GM21381 (cell line): ENCODE measurements around the gene ARL2BP.

Experiments used
- ATAC-seq: cut with Tn5 transposase; IDR thresholded peaks from one replicate; pipeline ENCODE4 v1.9.1; 2021; ENCODE audit warnings: mild to moderate bottlenecking, moderate library complexity; ENCODE audit not compliant: unreplicated experiment

ARL2BP gene

GRCh38 chr16:57282510-57283213 is 37.6 kb downstream of the ARL2BP start:
- ATAC-seq = no peak

GRCh38 chr16:57283214-57283958 is 38.3 kb downstream of the ARL2BP start:
- no peak for ATAC-seq

GRCh38 chr16:57283959-57284208 is 38.8 kb downstream of the ARL2BP start:
- no peak for ATAC-seq

GRCh38 chr16:57284209-57284951 is 39.3 kb downstream of the ARL2BP start, which contains the start of gene PLLP:
Gene PLLP, minus strand, starts transcription at chr16:57284672. Its CDS starts 132 bp downstream, at chr16:57284540.
- no peak for ATAC-seq

- no peak for ATAC-seq
Observed at GRCh38 chr16:57284952-57285363, 39.9 kb downstream of the ARL2BP start.

- no peak for ATAC-seq
Observed at GRCh38 chr16:57285379-57285778, 40.3 kb downstream of the ARL2BP start.

- no peak for ATAC-seq
Observed at GRCh38 chr16:57289391-57290257, 44.6 kb downstream of the ARL2BP start.

- no peak for ATAC-seq
Observed at GRCh38 chr16:57297856-57298255, 52.8 kb downstream of the ARL2BP start.

- peak; percentile 15 for ATAC-seq
Observed at GRCh38 chr16:57299009-57299718, 54.1 kb downstream of the ARL2BP start.

- ATAC-seq = peak; percentile 48
Observed at GRCh38 chr16:57299719-57300386, 54.8 kb downstream of the ARL2BP start.

- peak; percentile 85 for ATAC-seq
Observed at GRCh38 chr16:57300387-57301125, 55.5 kb downstream of the ARL2BP start.

- no peak for ATAC-seq
Observed at GRCh38 chr16:57301126-57301817, 56.2 kb downstream of the ARL2BP start.
